GM12878 (cell line): ENCODE results near the gene MEAK7. TPM values are rescaled to one million over a fixed set of nuclear protein-coding genes. Genes with fewer than 3 reads are reported as not detected.

Experiments
- ATAC-seq: fragments of 200-7000 bp; cut with Tn5 transposase; 3 replicates; pipeline ENCODE4 v1.9.1; 2020; ENCODE audit warnings: mild to moderate bottlenecking, moderate library complexity
- BruUV-seq: library from RNA; stranded (reverse); fragments of 400-500 nt; replicated peaks from 2 replicates; lab custom pipeline; 2021; lab: Mats Ljungman, UMichigan
- CTCF ChIA-PET: fragments of 300-600 bp; sonication (Branson Sonifier 250); formaldehyde crosslinking; extraction: SDS; loops from one replicate; lab custom pipeline; 2021; ENCODE audit warnings: inconsistent platforms; lab: Yijun Ruan, JAX
- POLR2A ChIA-PET: fragments of 350-600 bp; formaldehyde crosslinking; extraction: SDS; loops from one replicate; lab custom pipeline; 2021; ENCODE audit warnings: inconsistent platforms; lab: Charles Lee
- RAD21 ChIA-PET: fragments of 300-600 bp; sonication (Branson Sonifier 250); formaldehyde crosslinking; loops from one replicate; lab custom pipeline; 2023; ENCODE audit warnings: antibody characterized with exemption; ENCODE audit not compliant: unreplicated experiment; lab: Charles Lee
- SMC1A ChIA-PET: fragments of 300-600 bp; sonication (Branson Sonifier 250); formaldehyde crosslinking; loops from one replicate; lab custom pipeline; 2023; ENCODE audit not compliant: unreplicated experiment, uncharacterized antibody; lab: Charles Lee
- DNase-seq: peaks from one replicate; pipeline ENCODE4 v3.0.0-alpha.2; 2011; ENCODE audit warnings: low read depth, low spot score
- FAIRE-seq: peaks from 3 replicates; lab custom pipeline; 2011; peaks lifted over from hg19 to GRCh38; lab: Jason Lieb, UNC
- H2AFZ ChIP-seq: 2 replicates; pipeline ENCODE4 v1.6.0; 2011; ENCODE audit warnings: low read depth, low read length, control low read depth; ENCODE audit not compliant: control insufficient read depth
- H3K27ac ChIP-seq: 2 replicates; pipeline ENCODE4 v1.5.1; 2011; ENCODE audit warnings: control low read depth; ENCODE audit not compliant: control insufficient read depth, insufficient read depth
- H3K27me3 ChIP-seq, 2 experiments: replicated peaks in 1 of 2; 2 replicates each; pipeline versions ENCODE4 v1.6.0 to v1.6.1; 2011; ENCODE audit warnings: low read length in 1 of 2; ENCODE audit not compliant: control insufficient read depth in 2 of 2, insufficient read depth in 2 of 2
- H3K36me3 ChIP-seq, 2 experiments: 2 replicates each; pipeline ENCODE4 v1.5.1; 2011; ENCODE audit warnings: low read length in 1 of 2; ENCODE audit not compliant: control insufficient read depth in 2 of 2, insufficient read depth in 2 of 2
- H3K4me1 ChIP-seq: 2 replicates; pipeline ENCODE4 v1.6.1; 2011; ENCODE audit warnings: mild to moderate bottlenecking, low read length, moderate library complexity, mixed read lengths; ENCODE audit not compliant: control insufficient read depth, insufficient read depth
- H3K4me2 ChIP-seq: 2 replicates; pipeline ENCODE4 v1.6.0; 2011; ENCODE audit warnings: control low read depth; ENCODE audit not compliant: control insufficient read depth, insufficient read depth
- H3K4me3 ChIP-seq: fragments of 200-600 bp; sonication (generic); 2 replicates; pipeline ENCODE4 v1.5.1; 2016
- H3K79me2 ChIP-seq: 2 replicates; pipeline ENCODE4 v1.6.0; 2011; ENCODE audit warnings: low read length; ENCODE audit not compliant: control insufficient read depth, insufficient read depth
- H3K9ac ChIP-seq: 2 replicates; pipeline ENCODE4 v1.8.0; 2011; ENCODE audit warnings: low read length, control low read depth, mixed read lengths; ENCODE audit not compliant: control insufficient read depth, insufficient read depth
- H3K9me3 ChIP-seq: replicated peaks from 3 replicates; pipeline ENCODE4 v1.5.1; 2011; ENCODE audit warnings: mild to moderate bottlenecking, low read length; ENCODE audit not compliant: control insufficient read depth, insufficient read depth
- H4K20me1 ChIP-seq: 2 replicates; pipeline ENCODE4 v1.6.0; 2011; ENCODE audit not compliant: control insufficient read depth, insufficient read depth
- BMI1 ChIP-seq: fragments of 450-650 bp; IDR thresholded peaks from 2 replicates; pipeline ENCODE4 v1.6.1; 2016; ENCODE audit warnings: mild to moderate bottlenecking, moderate library complexity, borderline replicate concordance
- CHD2 ChIP-seq: IDR thresholded peaks from 2 replicates; pipeline ENCODE4 v1.6.1; 2011; ENCODE audit warnings: low read depth, low read length, improper control_type of control experiment, borderline replicate concordance
- EED ChIP-seq: sonication (generic); IDR thresholded peaks from 2 replicates; pipeline ENCODE4 v1.6.1; 2016; ENCODE audit warnings: antibody characterized with exemption, low read depth
- EZH2 ChIP-seq: IDR thresholded peaks from 2 replicates; pipeline ENCODE4 v1.6.1; 2012; ENCODE audit warnings: low read depth, mild to moderate bottlenecking, control low read depth, inconsistent platforms, low read length, borderline replicate concordance; ENCODE audit not compliant: control insufficient read depth
- HCFC1 ChIP-seq: fragments of 150-350 bp; IDR thresholded peaks from 2 replicates; pipeline ENCODE4 v1.6.1; 2014; ENCODE audit warnings: low read length
- IRF4 ChIP-seq: IDR thresholded peaks from 2 replicates; pipeline ENCODE4 v1.6.1; 2011; ENCODE audit warnings: low read depth, low read length
- PML ChIP-seq: IDR thresholded peaks from 2 replicates; pipeline ENCODE4 v1.6.1; 2012; ENCODE audit warnings: low read length, inconsistent platforms
- POLR2AphosphoS2 ChIP-seq: IDR thresholded peaks from 2 replicates; pipeline ENCODE4 v1.6.1; 2011; ENCODE audit warnings: low read depth, mild to moderate bottlenecking, low read length, improper control_type of control experiment, moderate library complexity
- POLR2AphosphoS5 ChIP-seq: IDR thresholded peaks from 2 replicates; pipeline ENCODE4 v1.6.1; 2011; ENCODE audit warnings: mild to moderate bottlenecking, low read length, inconsistent platforms
- SIX5 ChIP-seq: IDR thresholded peaks from 2 replicates; pipeline ENCODE4 v1.6.1; 2011; ENCODE audit warnings: mild to moderate bottlenecking, low read depth, low read length, moderate library complexity; ENCODE audit not compliant: severe bottlenecking
- SMAD1 ChIP-seq: fragments of 450-650 bp; IDR thresholded peaks from 2 replicates; pipeline ENCODE4 v1.6.1; 2018; ENCODE audit warnings: mild to moderate bottlenecking, low read depth; ENCODE audit not compliant: partially characterized antibody
- STAT1 ChIP-seq: fragments of 450-650 bp; conservative IDR thresholded peaks from 2 replicates; pipeline ENCODE4 v1.6.1; 2014; ENCODE audit warnings: antibody characterized with exemption, mild to moderate bottlenecking
- ZNF384 ChIP-seq: IDR thresholded peaks from 2 replicates; pipeline ENCODE4 v1.6.1; 2012; ENCODE audit warnings: low read depth, mild to moderate bottlenecking, low read length, improper control_type of control experiment, borderline replicate concordance
- ZNF622 ChIP-seq: fragments of 450-650 bp; IDR thresholded peaks from 2 replicates; pipeline ENCODE4 v1.6.1; 2017; ENCODE audit warnings: mild to moderate bottlenecking, inconsistent platforms
- WGBS: methylation state at CpG from one replicate; pipeline ENCODE4 v1.1.6; 2016; ENCODE audit warnings: low lambda C conversion rate; ENCODE audit not compliant: insufficient replicate concordance, insufficient coverage; ENCODE audit errors: missing lambda C conversion rate; 5-methylcytosine and 5-hydroxymethylcytosine counted together
- in situ Hi-C: fragments of 300-500 bp; cut with MboI; formaldehyde crosslinking; loops from 9 replicates; pipeline ENCODE4 v1.14.3; 2018; ENCODE audit warnings: mixed read lengths
- intact Hi-C: fragments of 100-400 bp; cut with micrococcal nuclease; formaldehyde crosslinking; loops from one replicate; pipeline ENCODE4 v1.14.2; 2022; ENCODE audit not compliant: unreplicated experiment
- polyA plus RNA-seq, 11 experiments: library from polyadenylated mRNA; depleted of rRNA in 4 of 11; unstranded in 6 of 11; stranded (reverse) in 5 of 11; fragments of >200 nt; fragmentation: Nextera tagmentation in 4 of 11; fragmentation: Illumina TruSeq in 1 of 11; extraction: Ambion mirVana in 4 of 11; extraction: Trizol in 1 of 11; gene quantifications; 1 replicate in 1 of 11; 2 replicates in 10 of 11; pipeline versions ENCODE4 v1.2.1 to v1.2.3, GENCODE V29; 2011 to 2016; ENCODE audit warnings: inconsistent platforms in 2 of 11, missing spikeins in 2 of 11, low read depth in 1 of 11
- total RNA-seq, 4 experiments: library from RNA; depleted of rRNA in 3 of 4; stranded (reverse); fragments of >200 nt in 3 of 4; fragmentation: Illumina TruSeq in 1 of 4; extraction: Trizol in 1 of 4; gene quantifications; 2 replicates each; pipeline versions ENCODE4 v1.2.1 to v1.2.3, GENCODE V29; 2013 to 2021
- TF ChIP-seq, protein P1 (sequence below): fragments of 450-650 bp; IDR thresholded peaks from 2 replicates; pipeline ENCODE4 v1.6.1; 2016; ENCODE audit warnings: mild to moderate bottlenecking
- TF ChIP-seq, protein P2 (sequence below): fragments of 450-650 bp; IDR thresholded peaks from 2 replicates; pipeline ENCODE4 v1.6.1; 2017; ENCODE audit warnings: mild to moderate bottlenecking, moderate library complexity
- TF ChIP-seq, protein P3 (sequence below): fragments of 450-650 bp; conservative IDR thresholded peaks from 2 replicates; pipeline ENCODE4 v1.6.1; 2017; ENCODE audit warnings: mild to moderate bottlenecking, moderate library complexity

MEAK7 gene
- total and polyA plus RNA-seq, 10 of the 15 experiments (the other 5 are each of a cell fraction or from before 2014, with no cell fraction given), result 1.4 to 11.9 (median 6.4) TPM

GRCh38 chr16:84458606-84459532, 45.6 kb downstream of the MEAK7 start:
- H3K27me3 ChIP-seq, result no peaks in the 10 kb centered on the region
- H3K4me1 ChIP-seq, result no peaks in the 10 kb centered on the region
- no peaks in the 10 kb centered on the region for H3K36me3 ChIP-seq
- DNase-seq (no peak), FAIRE-seq (no peak), ATAC-seq (no peak)
- ChIA-PET RAD21 (no interaction called here), SMC1A (no interaction called here), POLR2A (no interaction called here), CTCF (no interaction called here)
- H4K20me1 ChIP-seq, result no peaks in the 10 kb centered on the region
- H3K4me2 ChIP-seq, result no peak overlapping the region
- H3K9me3 ChIP-seq, result no peaks in the 10 kb centered on the region
- H3K9ac ChIP-seq, result no peak overlapping the region
- no peaks in the 10 kb centered on the region for H3K79me2 ChIP-seq
- H2AFZ ChIP-seq, result no peak overlapping the region
- no peak overlapping the region for H3K4me3 ChIP-seq
- BruUV-seq, result no TSS peak
- 81% methylated on average over 38 of the region's 38 CpGs for WGBS
- intact Hi-C loops, result no loop called here
- no peak overlapping the region for H3K27ac ChIP-seq
- in situ Hi-C loops, result no loop called here
- TF ChIP-seq PML, result no peak
- no peak for TF ChIP-seq SMAD1
- no peak for TF ChIP-seq IRF4
- no peak for TF ChIP-seq SIX5
- TF ChIP-seq HCFC1, result no peak
- no peak for TF ChIP-seq POLR2AphosphoS2
- TF ChIP-seq ZNF622, result no peak
- TF ChIP-seq, protein P1, sequence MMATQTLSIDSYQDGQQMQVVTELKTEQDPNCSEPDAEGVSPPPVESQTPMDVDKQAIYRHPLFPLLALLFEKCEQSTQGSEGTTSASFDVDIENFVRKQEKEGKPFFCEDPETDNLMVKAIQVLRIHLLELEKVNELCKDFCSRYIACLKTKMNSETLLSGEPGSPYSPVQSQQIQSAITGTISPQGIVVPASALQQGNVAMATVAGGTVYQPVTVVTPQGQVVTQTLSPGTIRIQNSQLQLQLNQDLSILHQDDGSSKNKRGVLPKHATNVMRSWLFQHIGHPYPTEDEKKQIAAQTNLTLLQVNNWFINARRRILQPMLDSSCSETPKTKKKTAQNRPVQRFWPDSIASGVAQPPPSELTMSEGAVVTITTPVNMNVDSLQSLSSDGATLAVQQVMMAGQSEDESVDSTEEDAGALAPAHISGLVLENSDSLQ, result no peak
- no peak for TF ChIP-seq EZH2
- TF ChIP-seq BMI1, result no peak
- no peak for TF ChIP-seq STAT1
- TF ChIP-seq ZNF384, result no peak
- TF ChIP-seq, protein P2, sequence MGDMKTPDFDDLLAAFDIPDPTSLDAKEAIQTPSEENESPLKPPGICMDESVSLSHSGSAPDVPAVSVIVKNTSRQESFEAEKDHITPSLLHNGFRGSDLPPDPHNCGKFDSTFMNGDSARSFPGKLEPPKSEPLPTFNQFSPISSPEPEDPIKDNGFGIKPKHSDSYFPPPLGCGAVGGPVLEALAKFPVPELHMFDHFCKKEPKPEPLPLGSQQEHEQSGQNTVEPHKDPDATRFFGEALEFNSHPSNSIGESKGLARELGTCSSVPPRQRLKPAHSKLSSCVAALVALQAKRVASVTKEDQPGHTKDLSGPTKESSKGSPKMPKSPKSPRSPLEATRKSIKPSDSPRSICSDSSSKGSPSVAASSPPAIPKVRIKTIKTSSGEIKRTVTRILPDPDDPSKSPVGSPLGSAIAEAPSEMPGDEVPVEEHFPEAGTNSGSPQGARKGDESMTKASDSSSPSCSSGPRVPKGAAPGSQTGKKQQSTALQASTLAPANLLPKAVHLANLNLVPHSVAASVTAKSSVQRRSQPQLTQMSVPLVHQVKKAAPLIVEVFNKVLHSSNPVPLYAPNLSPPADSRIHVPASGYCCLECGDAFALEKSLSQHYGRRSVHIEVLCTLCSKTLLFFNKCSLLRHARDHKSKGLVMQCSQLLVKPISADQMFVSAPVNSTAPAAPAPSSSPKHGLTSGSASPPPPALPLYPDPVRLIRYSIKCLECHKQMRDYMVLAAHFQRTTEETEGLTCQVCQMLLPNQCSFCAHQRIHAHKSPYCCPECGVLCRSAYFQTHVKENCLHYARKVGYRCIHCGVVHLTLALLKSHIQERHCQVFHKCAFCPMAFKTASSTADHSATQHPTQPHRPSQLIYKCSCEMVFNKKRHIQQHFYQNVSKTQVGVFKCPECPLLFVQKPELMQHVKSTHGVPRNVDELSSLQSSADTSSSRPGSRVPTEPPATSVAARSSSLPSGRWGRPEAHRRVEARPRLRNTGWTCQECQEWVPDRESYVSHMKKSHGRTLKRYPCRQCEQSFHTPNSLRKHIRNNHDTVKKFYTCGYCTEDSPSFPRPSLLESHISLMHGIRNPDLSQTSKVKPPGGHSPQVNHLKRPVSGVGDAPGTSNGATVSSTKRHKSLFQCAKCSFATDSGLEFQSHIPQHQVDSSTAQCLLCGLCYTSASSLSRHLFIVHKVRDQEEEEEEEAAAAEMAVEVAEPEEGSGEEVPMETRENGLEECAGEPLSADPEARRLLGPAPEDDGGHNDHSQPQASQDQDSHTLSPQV, result no peak
- no peak for TF ChIP-seq EED
- TF ChIP-seq POLR2AphosphoS5, result no peak
- no peak for TF ChIP-seq CHD2
- TF ChIP-seq, protein P3, sequence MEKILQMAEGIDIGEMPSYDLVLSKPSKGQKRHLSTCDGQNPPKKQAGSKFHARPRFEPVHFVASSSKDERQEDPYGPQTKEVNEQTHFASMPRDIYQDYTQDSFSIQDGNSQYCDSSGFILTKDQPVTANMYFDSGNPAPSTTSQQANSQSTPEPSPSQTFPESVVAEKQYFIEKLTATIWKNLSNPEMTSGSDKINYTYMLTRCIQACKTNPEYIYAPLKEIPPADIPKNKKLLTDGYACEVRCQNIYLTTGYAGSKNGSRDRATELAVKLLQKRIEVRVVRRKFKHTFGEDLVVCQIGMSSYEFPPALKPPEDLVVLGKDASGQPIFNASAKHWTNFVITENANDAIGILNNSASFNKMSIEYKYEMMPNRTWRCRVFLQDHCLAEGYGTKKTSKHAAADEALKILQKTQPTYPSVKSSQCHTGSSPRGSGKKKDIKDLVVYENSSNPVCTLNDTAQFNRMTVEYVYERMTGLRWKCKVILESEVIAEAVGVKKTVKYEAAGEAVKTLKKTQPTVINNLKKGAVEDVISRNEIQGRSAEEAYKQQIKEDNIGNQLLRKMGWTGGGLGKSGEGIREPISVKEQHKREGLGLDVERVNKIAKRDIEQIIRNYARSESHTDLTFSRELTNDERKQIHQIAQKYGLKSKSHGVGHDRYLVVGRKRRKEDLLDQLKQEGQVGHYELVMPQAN, result no peak
